Astrocyte (in vitro differentiated cells and primary cell): ENCODE data around the gene MVD.

Experiments
- EZH2 ChIP-seq: IDR thresholded peaks from 2 replicates; pipeline ENCODE4 v1.6.1; 2012; ENCODE audit warnings: mild to moderate bottlenecking, low read length, inconsistent platforms; ENCODE audit not compliant: insufficient read depth
- TF ChIP-seq, protein P1 (sequence below): IDR thresholded peaks from 2 replicates; pipeline ENCODE4 v1.5.1; 2011; ENCODE audit warnings: low read depth, mild to moderate bottlenecking, inconsistent platforms, low read length, moderate library complexity; ENCODE audit not compliant: insufficient read depth

GRCh38 chr16:88618956-88619667, 43.8 kb downstream of the MVD start:
- TF ChIP-seq EZH2: no peak
- TF ChIP-seq, protein P1, sequence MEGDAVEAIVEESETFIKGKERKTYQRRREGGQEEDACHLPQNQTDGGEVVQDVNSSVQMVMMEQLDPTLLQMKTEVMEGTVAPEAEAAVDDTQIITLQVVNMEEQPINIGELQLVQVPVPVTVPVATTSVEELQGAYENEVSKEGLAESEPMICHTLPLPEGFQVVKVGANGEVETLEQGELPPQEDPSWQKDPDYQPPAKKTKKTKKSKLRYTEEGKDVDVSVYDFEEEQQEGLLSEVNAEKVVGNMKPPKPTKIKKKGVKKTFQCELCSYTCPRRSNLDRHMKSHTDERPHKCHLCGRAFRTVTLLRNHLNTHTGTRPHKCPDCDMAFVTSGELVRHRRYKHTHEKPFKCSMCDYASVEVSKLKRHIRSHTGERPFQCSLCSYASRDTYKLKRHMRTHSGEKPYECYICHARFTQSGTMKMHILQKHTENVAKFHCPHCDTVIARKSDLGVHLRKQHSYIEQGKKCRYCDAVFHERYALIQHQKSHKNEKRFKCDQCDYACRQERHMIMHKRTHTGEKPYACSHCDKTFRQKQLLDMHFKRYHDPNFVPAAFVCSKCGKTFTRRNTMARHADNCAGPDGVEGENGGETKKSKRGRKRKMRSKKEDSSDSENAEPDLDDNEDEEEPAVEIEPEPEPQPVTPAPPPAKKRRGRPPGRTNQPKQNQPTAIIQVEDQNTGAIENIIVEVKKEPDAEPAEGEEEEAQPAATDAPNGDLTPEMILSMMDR: no peak
